Activated naive CD8-positive, alpha-beta T cell treated with anti-CD3 and anti-CD28 coated beads, Interleukin-2, amount 50 U/mL, for 24 hours (primary cell): ENCODE results near the gene PLLP.

Experiments
- ATAC-seq: fragments of 150-1000 bp; cut with Tn5 transposase; one replicate; pipeline ENCODE4 v1.10.0; 2021
- DNase-seq: peaks from one replicate; pipeline ENCODE4 v3.0.0; 2021
- H3K27ac Mint-ChIP-seq: one replicate; pipeline ENCODE4 v1.8.0; 2021; ENCODE audit warnings: mild to moderate bottlenecking, mixed read lengths
- H3K27me3 Mint-ChIP-seq: one replicate; pipeline ENCODE4 v1.8.0; 2021; ENCODE audit warnings: mixed read lengths
- H3K36me3 Mint-ChIP-seq: one replicate; pipeline ENCODE4 v1.8.0; 2021; ENCODE audit warnings: low read depth, mixed read lengths
- H3K4me1 Mint-ChIP-seq: one replicate; pipeline ENCODE4 v1.8.0; 2021; ENCODE audit warnings: mixed read lengths
- H3K4me3 Mint-ChIP-seq: one replicate; pipeline ENCODE4 v1.8.0; 2021; ENCODE audit warnings: mild to moderate bottlenecking, moderate library complexity, mixed read lengths
- H3K9me3 Mint-ChIP-seq: one replicate; pipeline ENCODE4 v1.8.0; 2021; ENCODE audit warnings: mixed read lengths

PLLP gene

GRCh38 chr16:57258910-57259475 is 25.5 kb downstream of the PLLP start:
- Mint-ChIP-seq H3K4me1 (peaks cover 16% of the 10 kb centered on the region), H3K4me3 (no peak overlapping the region), H3K36me3 (no peaks in the 10 kb centered on the region), H3K27me3 (no peaks in the 10 kb centered on the region), H3K9me3 (no peaks in the 10 kb centered on the region), H3K27ac (no peak overlapping the region)
- DNase-seq (no peak), ATAC-seq (no peak)

GRCh38 chr16:57258226-57258909 is 26.1 kb downstream of the PLLP start:
- Mint-ChIP-seq H3K27me3 (no peaks in the 10 kb centered on the region), H3K27ac (no peak overlapping the region), H3K4me3 (no peak overlapping the region), H3K4me1 (peaks cover 16% of the 10 kb centered on the region), H3K9me3 (no peaks in the 10 kb centered on the region), H3K36me3 (no peaks in the 10 kb centered on the region)
- no peak for DNase-seq
- no peak for ATAC-seq

- ATAC-seq: no peak
- Mint-ChIP-seq H3K36me3 (peaks cover 3% of the 10 kb centered on the region), H3K27me3 (no peaks in the 10 kb centered on the region), H3K9me3 (no peaks in the 10 kb centered on the region), H3K4me3 (no peak overlapping the region), H3K4me1 (peaks cover 16% of the 10 kb centered on the region), H3K27ac (no peak overlapping the region)
- no peak for DNase-seq
Observed at GRCh38 chr16:57257455-57258070, 26.9 kb downstream of the PLLP start.

- peaks cover 16% of the 10 kb centered on the region for H3K4me1 Mint-ChIP-seq
- H3K4me3 Mint-ChIP-seq: no peak overlapping the region
- no peak overlapping the region for H3K27ac Mint-ChIP-seq
- DNase-seq (no peak), ATAC-seq (no peak)
- no peaks in the 10 kb centered on the region for H3K9me3 Mint-ChIP-seq
- H3K36me3 Mint-ChIP-seq: peaks cover 10% of the 10 kb centered on the region
- H3K27me3 Mint-ChIP-seq: no peaks in the 10 kb centered on the region
Observed at GRCh38 chr16:57256601-57257395, 27.7 kb downstream of the PLLP start.

- no peak overlapping the region for H3K4me3 Mint-ChIP-seq
- no peaks in the 10 kb centered on the region for H3K27me3 Mint-ChIP-seq
- DNase-seq: no peak
- no peaks in the 10 kb centered on the region for H3K9me3 Mint-ChIP-seq
- no peak overlapping the region for H3K27ac Mint-ChIP-seq
- H3K36me3 Mint-ChIP-seq: peaks cover 14% of the 10 kb centered on the region
- H3K4me1 Mint-ChIP-seq: peaks cover 15% of the 10 kb centered on the region
- no peak for ATAC-seq
Observed at GRCh38 chr16:57255686-57256415, 28.6 kb downstream of the PLLP start.

- Mint-ChIP-seq H3K4me3 (no peak overlapping the region), H3K4me1 (peaks cover 3% of the 10 kb centered on the region), H3K36me3 (peaks cover 16% of the 10 kb centered on the region), H3K27me3 (no peaks in the 10 kb centered on the region), H3K27ac (no peak overlapping the region), H3K9me3 (no peaks in the 10 kb centered on the region)
- DNase-seq (no peak), ATAC-seq (no peak)
Observed at GRCh38 chr16:57253466-57253865, 31.0 kb downstream of the PLLP start.

GRCh38 chr16:57252148-57252721 is 32.2 kb downstream of the PLLP start:
- Mint-ChIP-seq H3K27me3 (no peaks in the 10 kb centered on the region), H3K4me3 (no peak overlapping the region), H3K9me3 (no peaks in the 10 kb centered on the region), H3K27ac (no peak overlapping the region), H3K4me1 (no peaks in the 10 kb centered on the region), H3K36me3 (peaks cover 22% of the 10 kb centered on the region)
- ATAC-seq (no peak), DNase-seq (no peak)

GRCh38 chr16:57251352-57251751 is 33.1 kb downstream of the PLLP start:
- Mint-ChIP-seq H3K9me3 (no peaks in the 10 kb centered on the region), H3K36me3 (peaks cover 22% of the 10 kb centered on the region), H3K4me3 (no peak overlapping the region), H3K4me1 (peaks cover under 1% of the 10 kb centered on the region), H3K27ac (no peak overlapping the region), H3K27me3 (no peaks in the 10 kb centered on the region)
- no peak for DNase-seq
- no peak for ATAC-seq

- ATAC-seq (peak; percentile 15), DNase-seq (peak; percentile 32)
- Mint-ChIP-seq H3K4me3 (peak overlapping the region; percentile 84), H3K9me3 (no peaks in the 10 kb centered on the region), H3K4me1 (peaks cover 25% of the 10 kb centered on the region), H3K36me3 (peaks cover 8% of the 10 kb centered on the region), H3K27ac (peak overlapping the region; percentile 6), H3K27me3 (no peaks in the 10 kb centered on the region)
Observed at GRCh38 chr16:57245472-57246113, 38.9 kb downstream of the PLLP start.

- ATAC-seq (peak; percentile 99), DNase-seq (peak; percentile 98)
- H3K36me3 Mint-ChIP-seq: peaks cover 10% of the 10 kb centered on the region
- H3K4me1 Mint-ChIP-seq: peaks cover 25% of the 10 kb centered on the region
- H3K9me3 Mint-ChIP-seq: no peaks in the 10 kb centered on the region
- no peaks in the 10 kb centered on the region for H3K27me3 Mint-ChIP-seq
- peak within 1 kb of the TSS; percentile 92 for H3K27ac Mint-ChIP-seq
- H3K4me3 Mint-ChIP-seq: peak within 1 kb of the TSS; percentile 84
Observed at GRCh38 chr16:57244767-57245471, 39.6 kb downstream of the PLLP start, which contains the start of gene ARL2BP. ARL2BP (plus strand) TSS chr16:57245259; CDS start chr16:57245368, 109 bp downstream.

- ATAC-seq (no peak), DNase-seq (no peak)
- peak overlapping the region; percentile 84 for H3K4me3 Mint-ChIP-seq
- peaks cover 25% of the 10 kb centered on the region for H3K4me1 Mint-ChIP-seq
- H3K36me3 Mint-ChIP-seq: peaks cover 9% of the 10 kb centered on the region
- H3K27ac Mint-ChIP-seq: peak overlapping the region; percentile 92
- no peaks in the 10 kb centered on the region for H3K9me3 Mint-ChIP-seq
- no peaks in the 10 kb centered on the region for H3K27me3 Mint-ChIP-seq
Observed at GRCh38 chr16:57244463-57244766, 40.1 kb downstream of the PLLP start.

- Mint-ChIP-seq H3K27ac (no peak overlapping the region), H3K36me3 (peaks cover 15% of the 10 kb centered on the region), H3K27me3 (no peaks in the 10 kb centered on the region), H3K4me3 (no peak overlapping the region), H3K9me3 (no peaks in the 10 kb centered on the region), H3K4me1 (peaks cover 28% of the 10 kb centered on the region)
- no peak for ATAC-seq
- DNase-seq: no peak
Observed at GRCh38 chr16:57242650-57243049, 41.8 kb downstream of the PLLP start.

GRCh38 chr16:57240851-57241250 is 43.6 kb downstream of the PLLP start:
- no peak for DNase-seq
- H3K27me3 Mint-ChIP-seq: no peaks in the 10 kb centered on the region
- no peak overlapping the region for H3K4me3 Mint-ChIP-seq
- no peak for ATAC-seq
- H3K36me3 Mint-ChIP-seq: peaks cover 19% of the 10 kb centered on the region
- peaks cover 26% of the 10 kb centered on the region for H3K4me1 Mint-ChIP-seq
- no peak overlapping the region for H3K27ac Mint-ChIP-seq
- H3K9me3 Mint-ChIP-seq: no peaks in the 10 kb centered on the region
